HepG2 (cell line): ENCODE results near the gene BABAM2. TPM values are rescaled to one million over a fixed set of nuclear protein-coding genes. Genes with fewer than 3 reads are reported as not detected.
"Not testable (repeated sequence)": the region's sequence is repeated elsewhere in the genome, so short reads cannot be mapped to it uniquely, and the experiment has no call there.

Experiments
- ATAC-seq: fragments of 200-7000 bp; cut with Tn5 transposase; 3 replicates; pipeline ENCODE4 v1.9.1; 2020; ENCODE audit warnings: mild to moderate bottlenecking, moderate library complexity
- BruUV-seq: library from RNA; stranded (reverse); fragments of 400-500 nt; replicated peaks from 2 replicates; lab custom pipeline; 2021; lab: Mats Ljungman, UMichigan
- CTCF ChIA-PET: fragments of 300-600 bp; formaldehyde crosslinking; extraction: SDS; loops from one replicate; lab custom pipeline; 2021; ENCODE audit warnings: low total read pairs, inconsistent platforms, low intra/inter-chr PET ratio; lab: Yijun Ruan, JAX
- POLR2A ChIA-PET: fragments of 350-600 bp; sonication (Branson Sonifier 250); formaldehyde crosslinking; loops from one replicate; lab custom pipeline; 2020; ENCODE audit warnings: antibody characterized with exemption, inconsistent platforms; lab: Yijun Ruan, JAX
- DNase-seq: peaks from one replicate; pipeline ENCODE4 v3.0.0-alpha.2; 2015; ENCODE audit warnings: low spot score
- FAIRE-seq: peaks from 3 replicates; lab custom pipeline; 2011; peaks lifted over from hg19 to GRCh38; lab: Jason Lieb, UNC
- H2AFZ ChIP-seq: one replicate; pipeline ENCODE4 v1.6.1; 2011; ENCODE audit warnings: low read length, inconsistent platforms
- H3K27ac ChIP-seq: fragments of 300-600 bp; 3 replicates; pipeline ENCODE4 v1.8.0; 2011; ENCODE audit warnings: mixed run types, mild to moderate bottlenecking, mixed read lengths, low read length, inconsistent platforms; ENCODE audit not compliant: insufficient read depth; ENCODE audit errors: extremely low read length
- H3K27me3 ChIP-seq, 2 experiments: fragments of 200-600 bp in 1 of 2; 2 replicates in 1 of 2; 3 replicates in 1 of 2; pipeline versions ENCODE4 v1.6.0 to v1.8.0; 2011; ENCODE audit warnings: low read length in 2 of 2, mild to moderate bottlenecking in 2 of 2, moderate library complexity in 2 of 2, inconsistent platforms in 1 of 2; ENCODE audit not compliant: insufficient read depth in 2 of 2, control insufficient read depth in 1 of 2
- H3K36me3 ChIP-seq, 2 experiments: fragments of 200-600 bp in 1 of 2; replicated peaks in 1 of 2; 2 replicates in 1 of 2; 3 replicates in 1 of 2; pipeline versions ENCODE4 v1.5.1 to v1.8.0; 2011; ENCODE audit warnings: low read length in 2 of 2, inconsistent platforms in 1 of 2; ENCODE audit not compliant: insufficient read depth in 2 of 2, control insufficient read depth in 1 of 2
- H3K4me1 ChIP-seq: 2 replicates; pipeline ENCODE4 v1.5.1; 2012; ENCODE audit warnings: low read length, inconsistent platforms; ENCODE audit not compliant: insufficient read depth
- H3K4me2 ChIP-seq: 2 replicates; pipeline ENCODE4 v1.6.0; 2011; ENCODE audit warnings: low read depth, low read length, inconsistent platforms
- H3K4me3 ChIP-seq, 3 experiments: fragments of 200-600 bp in 1 of 3; sonication (generic), shearing (Covaris generic) in 1 of 3; replicated peaks in 1 of 3; 2 replicates each; pipeline ENCODE4 v1.5.1; 2011 to 2016; ENCODE audit warnings: low read length in 3 of 3, inconsistent platforms in 2 of 3, low read depth in 2 of 3, mild to moderate bottlenecking in 2 of 3, control low read depth in 1 of 3, mixed read lengths in 1 of 3; ENCODE audit not compliant: insufficient read depth in 1 of 3
- H3K79me2 ChIP-seq: one replicate; pipeline ENCODE4 v1.6.1; 2011; ENCODE audit warnings: low read length, inconsistent platforms; ENCODE audit not compliant: insufficient read depth
- H3K9ac ChIP-seq: 2 replicates; pipeline ENCODE4 v1.6.0; 2011; ENCODE audit warnings: mild to moderate bottlenecking, low read depth, low read length, inconsistent platforms; ENCODE audit not compliant: insufficient read depth
- H3K9me3 ChIP-seq: 2 replicates; pipeline ENCODE4 v1.5.1; 2012; ENCODE audit warnings: mild to moderate bottlenecking, low read length
- H4K20me1 ChIP-seq: 2 replicates; pipeline ENCODE4 v1.6.0; 2011; ENCODE audit warnings: inconsistent platforms, mild to moderate bottlenecking, low read length, moderate library complexity; ENCODE audit not compliant: insufficient read depth
- MAFF ChIP-seq: IDR thresholded peaks from 2 replicates; pipeline ENCODE4 v1.6.1; 2011; ENCODE audit warnings: low read depth, low read length, improper control_type of control experiment
- MAFK ChIP-seq, 2 experiments: IDR thresholded peaks in 1 of 2; conservative IDR thresholded peaks in 1 of 2; 2 replicates each; pipeline ENCODE4 v1.6.1; 2011; ENCODE audit warnings: improper control_type of control experiment in 2 of 2, low read length in 2 of 2
- MYC ChIP-seq: sonication (generic); formaldehyde crosslinking; IDR thresholded peaks from 2 replicates; pipeline ENCODE4 v1.9.0; 2021; ENCODE audit warnings: missing genetic modification reagents, borderline replicate concordance
- YY1 ChIP-seq: IDR thresholded peaks from 2 replicates; pipeline ENCODE4 v1.6.1; 2011; ENCODE audit warnings: low read length, low read depth, moderate library complexity, mild to moderate bottlenecking; ENCODE audit not compliant: insufficient read depth, insufficient replicate concordance
- WGBS: methylation state at CpG from one replicate; pipeline ENCODE4 v1.1.6; 2017; ENCODE audit warnings: low lambda C conversion rate; 5-methylcytosine and 5-hydroxymethylcytosine counted together
- in situ Hi-C: cut with HindIII; loops from 2 replicates; pipeline ENCODE4 v1.10.0; 2017; ENCODE audit warnings: low pct_unique_long_range_greater_than_20kb; ENCODE audit not compliant: extremely low pct_ligation_motif_present
- intact Hi-C: fragments of 100-400 bp; cut with micrococcal nuclease; formaldehyde crosslinking; loops from one replicate; pipeline ENCODE4 v1.10.0; 2022; ENCODE audit not compliant: unreplicated experiment
- polyA plus RNA-seq, 8 experiments: library from polyadenylated mRNA; depleted of rRNA in 3 of 8; stranded (reverse) in 7 of 8; unstranded in 1 of 8; fragments of >200 nt; fragmentation: Illumina TruSeq in 4 of 8; extraction: Trizol in 4 of 8; gene quantifications; 2 replicates each; pipeline versions ENCODE4 v1.2.1 to v1.2.3, GENCODE V29; 2011 to 2016; ENCODE audit warnings: low read depth in 4 of 8, missing spikeins in 1 of 8, mixed read lengths in 1 of 8; ENCODE audit not compliant: insufficient read depth in 1 of 8
- total RNA-seq, 5 experiments: library from RNA; depleted of rRNA; stranded (reverse); fragments of >200 nt; fragmentation: Illumina TruSeq; extraction: Trizol; gene quantifications; 2 replicates each; pipeline ENCODE4 v1.2.3, GENCODE V29; 2016; ENCODE audit warnings: low read depth in 1 of 5

The BABAM2 gene
- total and polyA plus RNA-seq, 2 of the 13 experiments (the other 11 are each of a cell fraction or from before 2014, with no cell fraction given): 24.9 to 28.0 TPM

GRCh38 chr2:27878825-27879224 lies 11.7 kb upstream of the BABAM2 start:
- no peak for FAIRE-seq
- Histone ChIP-seq H3K27me3 (no peaks in the 10 kb centered on the region), H2AFZ (no peak overlapping the region), H4K20me1 (no peaks in the 10 kb centered on the region), H3K4me1 (peaks cover 20% of the 10 kb centered on the region), H3K4me3 (no peak overlapping the region), H3K36me3 (no peaks in the 10 kb centered on the region; a peak in 1 of 5 replicates)
- intact Hi-C loops: no loop called here
- WGBS: 82% methylated on average over 2 of the region's 2 CpGs
- TF ChIP-seq MAFK (conservative IDR thresholded peaks at IDR 0.05 in 1 of 2, IDR thresholded peaks at IDR 0.05 in 1 of 2; ENCODE audit: low read length in 2 of 2) (peak; percentile 57 to 78), YY1 (no peak), MAFF (peak; percentile 50; the same call in 1 of the 2 replicates), MYC (CRISPR knock-in tag) (no peak)
- TF ChIP-seq, all 625 proteins: peak for 2
- Histone ChIP-seq H3K9ac (no peak overlapping the region), H3K27ac (no peak overlapping the region), H3K9me3 (peaks cover 13% of the 10 kb centered on the region), H3K79me2 (no peaks in the 10 kb centered on the region), H3K4me2 (no peak overlapping the region)
- ChIA-PET CTCF (no interaction called here), POLR2A (no interaction called here)
- BruUV-seq: no TSS peak
- ATAC-seq: no peak
- DNase-seq: no peak
- in situ Hi-C loops: no loop called here

DNA sequence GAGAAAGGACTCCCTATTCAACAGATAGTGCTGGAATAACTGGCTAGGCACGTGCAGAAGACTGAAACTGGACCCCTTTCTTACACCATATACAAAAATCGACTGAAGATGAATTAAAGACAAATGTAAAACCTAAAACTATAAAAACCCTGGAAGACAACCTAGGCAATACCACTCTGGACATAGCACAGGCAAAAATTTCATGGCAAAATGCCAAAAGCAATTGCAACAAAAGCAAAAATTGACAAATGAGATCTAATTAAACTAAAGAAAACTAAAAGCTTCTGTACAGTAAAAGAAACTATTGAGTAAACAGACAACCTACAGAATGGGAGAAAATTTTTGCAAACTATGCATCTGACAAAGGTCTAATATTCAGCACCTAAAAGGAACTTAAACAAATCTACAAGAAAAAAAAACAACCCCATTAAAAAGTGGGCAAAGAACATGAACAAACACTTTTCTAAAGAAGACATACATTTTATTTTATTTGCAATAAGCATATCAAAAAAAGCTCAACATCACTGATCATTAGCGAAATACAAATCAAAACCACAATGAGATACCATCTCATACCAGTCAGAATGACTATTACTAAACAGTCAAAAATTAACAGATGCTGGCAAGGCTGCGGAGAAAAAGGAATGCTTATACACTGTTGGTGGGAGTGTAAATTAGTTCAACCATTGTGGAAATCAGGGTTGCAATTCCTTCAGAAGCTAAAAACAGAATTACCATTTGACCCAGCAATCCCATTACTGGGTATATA lies 8.5 kb upstream of the BABAM2 start:
- H3K4me3 ChIP-seq, DNase-seq, H4K20me1 ChIP-seq, CTCF ChIA-PET, H3K27me3 ChIP-seq, ATAC-seq, POLR2A ChIA-PET, H3K9me3 ChIP-seq, H3K79me2 ChIP-seq, BruUV-seq, H3K36me3 ChIP-seq, H3K4me1 ChIP-seq, H3K9ac ChIP-seq, H2AFZ ChIP-seq, FAIRE-seq, intact Hi-C loops, H3K4me2 ChIP-seq, H3K27ac ChIP-seq: not testable (repeated sequence)
- in situ Hi-C loops: loop anchor here (10.0 kb wide), 1 partner anchor 523 kb away; no protein-coding TSS in a partner anchor
- 78% methylated on average over 4 of the region's 4 CpGs for WGBS

- WGBS: 87% methylated on average over 1 of the region's 1 CpG
These were observed 8.0 kb upstream of the BABAM2 start for GRCh38 chr2:27882584-27882922.

More at GRCh38 chr2:27882584-27882922, 8.0 kb upstream of the BABAM2 start:
- POLR2A ChIA-PET, DNase-seq, intact Hi-C loops, H3K27ac ChIP-seq, BruUV-seq, H3K4me1 ChIP-seq, H3K4me3 ChIP-seq, H4K20me1 ChIP-seq, H2AFZ ChIP-seq, H3K27me3 ChIP-seq, H3K79me2 ChIP-seq, FAIRE-seq, H3K9ac ChIP-seq, CTCF ChIA-PET, H3K4me2 ChIP-seq, ATAC-seq, H3K36me3 ChIP-seq, H3K9me3 ChIP-seq: not testable (repeated sequence)
- in situ Hi-C loops: loop anchor here (10.0 kb wide), 1 partner anchor 522 kb away; no protein-coding TSS in a partner anchor
